ENCODE results near the gene DENND11.

Gene DENND11

DNA sequence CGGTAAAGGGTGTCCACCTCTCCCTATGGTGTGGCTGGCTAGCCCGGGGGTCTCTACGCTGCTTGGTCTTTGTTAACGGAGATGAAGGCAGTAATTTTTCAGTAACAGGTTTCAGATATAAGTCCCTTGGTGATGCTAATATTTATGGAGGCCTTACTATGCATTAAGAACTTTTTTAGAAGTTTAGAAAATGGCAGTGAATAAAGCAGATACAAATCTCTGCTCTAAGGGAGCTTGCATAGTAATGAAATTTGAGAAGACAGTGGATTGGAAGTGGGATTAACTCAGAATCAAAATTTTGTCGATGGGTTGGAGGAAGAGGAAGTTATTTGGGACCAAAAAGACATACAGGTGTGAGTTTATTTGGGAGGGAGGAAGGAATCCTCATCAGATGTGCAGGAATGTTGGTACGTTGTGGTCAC, 36.6 kb upstream of the DENND11 start:
- peaks cover 4% of the 10 kb centered on the region for H3K27me3 Mint-ChIP-seq (ENCODE audit: low read depth, poor library complexity)
- DNase-seq = no peak
- H3K9me3 Mint-ChIP-seq = no peaks in the 10 kb centered on the region
- peaks cover 29% of the 10 kb centered on the region for H3K36me3 Mint-ChIP-seq (ENCODE audit: low read depth)
- TF ChIP-seq, protein P1, sequence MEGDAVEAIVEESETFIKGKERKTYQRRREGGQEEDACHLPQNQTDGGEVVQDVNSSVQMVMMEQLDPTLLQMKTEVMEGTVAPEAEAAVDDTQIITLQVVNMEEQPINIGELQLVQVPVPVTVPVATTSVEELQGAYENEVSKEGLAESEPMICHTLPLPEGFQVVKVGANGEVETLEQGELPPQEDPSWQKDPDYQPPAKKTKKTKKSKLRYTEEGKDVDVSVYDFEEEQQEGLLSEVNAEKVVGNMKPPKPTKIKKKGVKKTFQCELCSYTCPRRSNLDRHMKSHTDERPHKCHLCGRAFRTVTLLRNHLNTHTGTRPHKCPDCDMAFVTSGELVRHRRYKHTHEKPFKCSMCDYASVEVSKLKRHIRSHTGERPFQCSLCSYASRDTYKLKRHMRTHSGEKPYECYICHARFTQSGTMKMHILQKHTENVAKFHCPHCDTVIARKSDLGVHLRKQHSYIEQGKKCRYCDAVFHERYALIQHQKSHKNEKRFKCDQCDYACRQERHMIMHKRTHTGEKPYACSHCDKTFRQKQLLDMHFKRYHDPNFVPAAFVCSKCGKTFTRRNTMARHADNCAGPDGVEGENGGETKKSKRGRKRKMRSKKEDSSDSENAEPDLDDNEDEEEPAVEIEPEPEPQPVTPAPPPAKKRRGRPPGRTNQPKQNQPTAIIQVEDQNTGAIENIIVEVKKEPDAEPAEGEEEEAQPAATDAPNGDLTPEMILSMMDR (IDR thresholded peaks at IDR 0.05) = no peak
- peak overlapping the region; percentile 98 for H3K27ac Mint-ChIP-seq
- H3K4me1 Mint-ChIP-seq = peaks cover 27% of the 10 kb centered on the region
- peak overlapping the region; percentile 96 for H3K4me3 Mint-ChIP-seq

DNA sequence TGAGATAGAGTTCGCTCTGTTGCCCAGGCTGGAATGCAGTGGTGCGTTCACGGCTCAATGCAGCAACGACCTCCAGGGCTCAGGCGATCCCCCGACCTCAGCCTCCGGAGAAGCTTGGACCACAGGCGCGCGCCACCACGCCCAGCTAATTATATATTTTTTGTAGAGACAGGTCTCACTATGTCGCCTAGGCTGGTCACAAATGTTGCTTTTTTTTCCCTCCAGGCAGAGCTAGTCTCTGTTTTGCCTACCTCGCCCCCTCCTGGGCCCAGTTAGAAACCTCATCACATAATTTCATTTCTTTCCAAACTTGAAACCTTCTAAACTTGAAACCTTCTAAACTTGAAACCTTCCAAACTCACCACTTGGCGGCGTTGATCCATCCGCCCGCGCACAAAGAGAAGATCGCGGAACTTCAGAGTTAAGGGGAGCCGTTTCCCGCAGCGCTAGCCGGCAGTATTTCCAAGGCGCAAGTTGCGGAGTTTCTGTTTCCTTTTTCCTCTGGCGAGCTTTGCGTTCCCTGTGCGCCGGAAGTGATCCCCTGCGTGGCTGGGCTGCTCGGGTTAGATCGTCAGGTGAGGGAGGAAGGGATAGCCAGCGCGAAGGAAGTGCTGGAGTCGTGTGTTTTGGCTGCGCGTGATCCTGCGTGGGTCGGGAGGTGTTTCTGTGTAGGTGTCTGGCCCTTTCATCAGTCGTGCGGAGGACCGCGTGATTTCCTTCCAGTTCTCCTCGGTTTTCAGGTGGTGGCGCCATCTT, 36.0 kb upstream of the DENND11 start, which contains the start of gene SSBP1:
Gene SSBP1, plus strand, starts transcription at position 523 of the 756 bp plus-strand sequence. CDS start 809 bp downstream, outside the sequence.
- Mint-ChIP-seq H3K27ac (peak within 1 kb of the TSS; percentile 98), H3K9me3 (no peaks in the 10 kb centered on the region), H3K36me3 (ENCODE audit: low read depth) (peaks cover 23% of the 10 kb centered on the region), H3K4me1 (peaks cover 27% of the 10 kb centered on the region), H3K27me3 (ENCODE audit: low read depth, poor library complexity) (peaks cover 4% of the 10 kb centered on the region), H3K4me3 (peak within 1 kb of the TSS; percentile 96)
- DNase-seq = peak; percentile 82
- TF ChIP-seq, protein P1 (IDR thresholded peaks at IDR 0.05) = peak; percentile 64

DNA sequence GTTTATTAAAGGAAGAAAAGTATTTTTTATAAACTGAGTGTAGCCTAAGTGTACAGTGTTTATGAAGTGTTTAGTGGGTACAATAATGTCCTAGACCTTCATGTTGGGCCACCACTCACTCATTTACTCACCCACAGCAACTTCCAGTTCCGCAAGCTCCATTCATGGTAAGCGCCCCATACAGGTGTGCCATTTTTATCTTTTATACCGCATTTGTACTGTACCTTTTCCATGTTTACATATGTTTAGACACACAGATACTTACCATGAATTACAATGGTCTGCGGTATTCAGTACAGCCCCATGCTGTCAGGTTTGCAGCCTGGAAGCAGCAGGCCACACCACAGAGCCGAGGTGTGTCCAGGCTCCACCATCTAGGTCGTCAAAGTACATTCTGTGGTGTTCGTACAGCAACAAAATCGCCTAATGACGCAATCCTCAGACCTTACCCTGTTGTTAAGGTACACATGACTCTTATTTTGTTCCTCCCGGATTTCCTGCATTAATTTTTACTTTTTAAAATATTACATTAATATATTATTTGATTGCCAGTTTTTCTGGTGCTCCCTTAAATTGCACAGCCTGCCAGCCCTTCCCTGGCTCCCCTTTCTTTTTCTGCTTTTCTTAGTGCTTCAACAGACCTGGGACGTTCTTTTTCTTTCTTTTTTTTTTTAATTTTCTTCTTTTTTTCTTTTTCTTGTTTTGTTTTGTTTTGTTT, 35.3 kb upstream of the DENND11 start:
- peaks cover 4% of the 10 kb centered on the region for H3K27me3 Mint-ChIP-seq (ENCODE audit: low read depth, poor library complexity)
- H3K36me3 Mint-ChIP-seq (ENCODE audit: low read depth) = peaks cover 17% of the 10 kb centered on the region
- H3K9me3 Mint-ChIP-seq = no peaks in the 10 kb centered on the region
- peak overlapping the region; percentile 96 for H3K4me3 Mint-ChIP-seq
- no peak for DNase-seq
- TF ChIP-seq, protein P1 (IDR thresholded peaks at IDR 0.05) = no peak
- H3K4me1 Mint-ChIP-seq = peaks cover 27% of the 10 kb centered on the region
- peak overlapping the region; percentile 98 for H3K27ac Mint-ChIP-seq

DNA sequence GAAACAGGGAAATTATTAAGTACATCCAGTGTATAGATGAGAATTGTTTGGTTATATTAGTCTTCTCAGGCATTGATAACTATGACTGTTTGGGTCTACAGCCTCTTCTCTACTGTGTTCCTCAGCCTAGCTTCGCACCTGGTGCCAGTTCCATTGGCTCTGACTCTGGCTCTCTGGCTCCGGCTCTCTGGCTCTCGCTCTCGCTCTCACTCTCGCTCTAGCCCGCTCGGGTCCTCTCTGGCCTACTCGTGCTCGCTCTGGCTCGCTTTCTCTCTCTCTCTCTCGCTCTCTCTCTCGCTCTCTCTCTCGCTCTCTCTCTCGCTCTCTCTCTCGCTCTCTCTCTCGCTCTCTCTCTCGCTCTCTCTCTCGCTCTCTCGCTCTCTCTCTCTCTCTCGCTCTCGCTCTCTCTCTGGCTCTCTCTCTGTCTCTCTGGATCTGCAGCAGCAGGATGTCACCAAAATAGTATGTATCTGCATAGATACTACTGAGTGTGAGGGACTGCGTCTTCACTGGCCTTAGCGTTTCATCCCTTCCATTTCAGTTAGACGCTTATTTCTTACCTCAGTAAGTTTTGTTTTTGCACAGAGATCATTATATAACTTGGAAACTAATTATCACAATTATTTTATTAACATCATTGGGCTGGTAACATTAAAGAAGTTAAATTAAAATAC, 29.6 kb upstream of the DENND11 start:
- H3K27me3 Mint-ChIP-seq (ENCODE audit: low read depth, poor library complexity) = peaks cover 18% of the 10 kb centered on the region
- TF ChIP-seq, protein P1 (IDR thresholded peaks at IDR 0.05) = no peak
- H3K4me3 Mint-ChIP-seq = no peak overlapping the region
- no peaks in the 10 kb centered on the region for H3K9me3 Mint-ChIP-seq
- no peak for DNase-seq
- H3K27ac Mint-ChIP-seq = no peak overlapping the region
- H3K4me1 Mint-ChIP-seq = no peaks in the 10 kb centered on the region
- H3K36me3 Mint-ChIP-seq (ENCODE audit: low read depth) = no peaks in the 10 kb centered on the region

DNA sequence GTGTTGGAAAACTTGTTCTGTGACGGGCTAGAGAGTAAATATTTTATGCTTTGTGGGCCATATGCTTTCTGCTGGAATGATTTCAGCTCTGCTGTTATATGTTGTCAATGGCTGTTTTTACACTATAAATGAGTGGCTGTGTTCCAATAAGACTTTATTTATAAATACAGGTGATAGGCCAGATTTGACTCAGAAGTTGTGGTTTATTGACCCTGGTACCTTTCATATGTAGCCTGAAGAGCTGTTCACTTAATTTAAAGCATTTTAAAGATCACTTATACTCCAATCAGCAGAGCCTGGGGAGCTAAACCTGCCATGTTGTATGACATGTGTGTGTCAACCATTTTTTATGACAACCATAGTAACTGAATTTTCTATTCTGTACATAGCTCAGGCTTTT, 27.1 kb upstream of the DENND11 start:
- H3K4me1 Mint-ChIP-seq = no peaks in the 10 kb centered on the region
- H3K27ac Mint-ChIP-seq = no peak overlapping the region
- H3K4me3 Mint-ChIP-seq = no peak overlapping the region
- no peak for DNase-seq
- no peaks in the 10 kb centered on the region for H3K36me3 Mint-ChIP-seq (ENCODE audit: low read depth)
- peaks cover 19% of the 10 kb centered on the region for H3K27me3 Mint-ChIP-seq (ENCODE audit: low read depth, poor library complexity)
- TF ChIP-seq, protein P1 (IDR thresholded peaks at IDR 0.05) = no peak
- no peaks in the 10 kb centered on the region for H3K9me3 Mint-ChIP-seq
